ENCODE data around the gene EARS2. TPM values are rescaled to one million over a fixed set of nuclear protein-coding genes. Genes with fewer than 3 reads are reported as not detected.

Gene EARS2
- total and polyA plus RNA-seq, 10 of the 15 experiments (the other 5 are each of a cell fraction or from before 2014, with no cell fraction given) = 12.9 to 65.9 (median 33.5) TPM

DNA sequence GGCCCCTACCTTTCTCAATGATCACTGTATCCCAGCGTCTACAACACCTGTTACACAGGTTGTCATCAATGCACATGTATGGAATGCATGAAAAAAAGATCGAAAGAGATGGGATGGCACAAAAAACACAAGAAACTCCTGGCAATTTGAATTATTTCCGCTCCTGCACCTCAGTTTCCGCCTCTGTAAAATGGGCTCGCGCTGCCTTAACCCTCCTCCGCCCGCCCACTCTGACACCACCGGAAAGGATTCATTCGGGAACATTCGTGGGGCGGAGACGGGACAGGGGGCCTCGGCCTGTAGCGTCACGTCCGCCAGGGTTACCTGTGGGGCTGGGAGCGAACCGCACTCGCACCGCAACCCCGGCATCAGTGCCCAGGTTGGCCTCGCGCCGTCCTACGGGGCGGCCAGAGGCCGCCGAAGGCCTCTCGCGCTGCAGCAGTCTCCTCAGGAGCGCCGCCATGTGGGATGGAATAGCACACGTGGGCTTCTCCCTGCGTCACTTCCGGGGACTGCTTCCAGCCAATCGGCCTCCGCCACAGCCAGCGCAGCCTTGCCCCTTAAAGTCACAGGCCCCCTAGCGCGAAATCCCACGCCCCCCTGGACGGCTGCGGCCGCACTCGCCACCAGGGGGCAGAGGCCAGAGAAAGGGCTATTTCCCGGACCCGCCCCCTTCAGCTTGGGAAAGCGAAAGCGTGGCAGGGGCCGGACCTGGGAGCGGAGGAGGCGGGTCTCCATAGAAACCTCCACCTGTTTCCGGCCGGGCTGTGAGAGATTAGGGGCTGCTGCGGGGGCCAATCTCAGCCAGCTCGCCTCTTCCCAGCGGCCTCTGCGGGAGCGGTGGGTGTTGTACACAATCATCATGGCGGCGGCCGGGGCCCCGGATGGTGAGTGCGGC lies at the start of gene EARS2, which contains the start of gene UBFD1 (continued):
- TF ChIP-seq SMC3 (IDR thresholded peaks at IDR 0.05; ENCODE audit: borderline replicate concordance, low read length) (peak; percentile 48; the same call in 1 of the 2 replicates), ETV6 (conservative IDR thresholded peaks at IDR 0.05 in 1 of 2, IDR thresholded peaks at IDR 0.05 in 1 of 2; ENCODE audit: borderline replicate concordance in 1 of 2, low read depth in 1 of 2) (peak in 1 of 2 experiments; percentile 8; a peak in 1 of 4 replicates), RELB (IDR thresholded peaks at IDR 0.05; ENCODE audit: low read depth) (peak; percentile 96), RUNX3 (IDR thresholded peaks at IDR 0.05; ENCODE audit: low read length) (peak; percentile 56), FOXK2 (IDR thresholded peaks at IDR 0.05) (peak; percentile 78), RB1 (IDR thresholded peaks at IDR 0.05; ENCODE audit: borderline replicate concordance) (peak; percentile 71), BMI1 (IDR thresholded peaks at IDR 0.05; ENCODE audit: borderline replicate concordance) (peak; percentile 45; the same call in 1 of the 2 replicates), IKZF2 (IDR thresholded peaks at IDR 0.05) (peak; percentile 72 to 85), ZBTB11 (CRISPR knock-in tag; IDR thresholded peaks at IDR 0.05) (no peak), CUX1 (IDR thresholded peaks at IDR 0.05; ENCODE audit: insufficient replicate concordance, low read depth, low read length) (peak; percentile 78), POLR2AphosphoS5 (IDR thresholded peaks at IDR 0.05; ENCODE audit: low read length) (peak; percentile 90), RFX5 (IDR thresholded peaks at IDR 0.05; ENCODE audit: low read depth, low read length) (0 out of 2 replicates have a peak, but pooled peaks have one; percentile 11), HDAC2 (IDR thresholded peaks at IDR 0.05) (peak; percentile 93)
- TF ChIP-seq, protein P1, sequence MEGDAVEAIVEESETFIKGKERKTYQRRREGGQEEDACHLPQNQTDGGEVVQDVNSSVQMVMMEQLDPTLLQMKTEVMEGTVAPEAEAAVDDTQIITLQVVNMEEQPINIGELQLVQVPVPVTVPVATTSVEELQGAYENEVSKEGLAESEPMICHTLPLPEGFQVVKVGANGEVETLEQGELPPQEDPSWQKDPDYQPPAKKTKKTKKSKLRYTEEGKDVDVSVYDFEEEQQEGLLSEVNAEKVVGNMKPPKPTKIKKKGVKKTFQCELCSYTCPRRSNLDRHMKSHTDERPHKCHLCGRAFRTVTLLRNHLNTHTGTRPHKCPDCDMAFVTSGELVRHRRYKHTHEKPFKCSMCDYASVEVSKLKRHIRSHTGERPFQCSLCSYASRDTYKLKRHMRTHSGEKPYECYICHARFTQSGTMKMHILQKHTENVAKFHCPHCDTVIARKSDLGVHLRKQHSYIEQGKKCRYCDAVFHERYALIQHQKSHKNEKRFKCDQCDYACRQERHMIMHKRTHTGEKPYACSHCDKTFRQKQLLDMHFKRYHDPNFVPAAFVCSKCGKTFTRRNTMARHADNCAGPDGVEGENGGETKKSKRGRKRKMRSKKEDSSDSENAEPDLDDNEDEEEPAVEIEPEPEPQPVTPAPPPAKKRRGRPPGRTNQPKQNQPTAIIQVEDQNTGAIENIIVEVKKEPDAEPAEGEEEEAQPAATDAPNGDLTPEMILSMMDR (IDR thresholded peaks at IDR 0.05 in 2 of 3, conservative IDR thresholded peaks at IDR 0.05 in 1 of 3; ENCODE audit: control insufficient read depth in 2 of 3, extremely low read depth in 1 of 3, insufficient read depth in 1 of 3, low read depth in 3 of 3, low read length in 3 of 3) = peak; percentile 95 to 97 (median 96); a peak in 5 of 6 replicates

Data from GM12878 (cell line).